Kidney (tissue), 14 donors: Measurements from ENCODE around the gene RERE. TPM values are rescaled to one million over a fixed set of nuclear protein-coding genes. Genes with fewer than 3 reads are reported as not detected.

Experiments
- DNase-seq, 5 donors: peaks; one replicate each; pipeline ENCODE4 v3.0.0-alpha.2; 2013 to 2020
- FAIRE-seq: peaks from 2 replicates; lab custom pipeline; 2012; peaks lifted over from hg19 to GRCh38; lab: Jason Lieb, UNC
- H3K27ac ChIP-seq, 2 donors: one replicate each; pipeline ENCODE4 v1.7.0; 2013; ENCODE audit warnings: low read depth in 2 of 2, low read length in 2 of 2, inconsistent platforms in 1 of 2
- H3K27me3 ChIP-seq: one replicate; pipeline ENCODE4 v1.7.1; 2013; ENCODE audit warnings: low read length, inconsistent platforms; ENCODE audit not compliant: control insufficient read depth, insufficient read depth
- H3K36me3 ChIP-seq, 3 donors: one replicate each; pipeline versions ENCODE4 v1.7.0 to v1.7.1; 2013; ENCODE audit warnings: low read length in 3 of 3, control low read depth in 1 of 3, inconsistent platforms in 1 of 3; ENCODE audit not compliant: insufficient read depth in 3 of 3, control insufficient read depth in 2 of 3
- H3K4me1 ChIP-seq, 3 donors: one replicate each; pipeline versions ENCODE4 v1.7.0 to v1.7.1; 2013; ENCODE audit warnings: low read length in 3 of 3, inconsistent platforms in 1 of 3, low read depth in 1 of 3; ENCODE audit not compliant: control insufficient read depth in 2 of 3, insufficient read depth in 2 of 3
- H3K4me3 ChIP-seq, 3 donors: one replicate each; pipeline versions ENCODE4 v1.7.0 to v1.8.1; 2013; ENCODE audit warnings: low read length in 3 of 3, control low read depth in 1 of 3, inconsistent platforms in 1 of 3
- H3K9ac ChIP-seq, 3 donors: one replicate each; pipeline versions ENCODE4 v1.7.0 to v1.7.1; 2013; ENCODE audit warnings: low read length in 3 of 3, control low read depth in 1 of 3, inconsistent platforms in 1 of 3
- H3K9me3 ChIP-seq, 3 donors: one replicate each; pipeline versions ENCODE4 v1.7.0 to v1.7.1; 2013; ENCODE audit warnings: low read length in 3 of 3, control low read depth in 1 of 3, inconsistent platforms in 1 of 3; ENCODE audit not compliant: control insufficient read depth in 2 of 3, insufficient read depth in 1 of 3
- CTCF ChIP-seq: IDR thresholded peaks from 3 replicates; pipeline ENCODE4 v1.5.1; 2012; ENCODE audit warnings: mild to moderate bottlenecking, moderate library complexity, borderline replicate concordance; ENCODE audit not compliant: insufficient read depth; ENCODE audit errors: extremely low read depth
- intact Hi-C: fragments of 100-400 bp; cut with DNase I; formaldehyde crosslinking; loops from one replicate; pipeline ENCODE4 v1.11.1; 2022
- polyA plus RNA-seq: library from polyadenylated mRNA; stranded (reverse); fragments of 350-450 nt; fragmentation: Illumina TruSeq; extraction: RNeasy Lipid Tissue Mini Kit (QIAGEN cat#74804); gene quantifications from one replicate; pipeline ENCODE4 v1.2.3, GENCODE V29; 2014; ENCODE audit warnings: low read depth, low replicate concordance; ENCODE audit not compliant: insufficient read depth
- total RNA-seq: library from RNA; stranded (reverse); fragmentation: NEBNext Ultra II Directional; extraction: Animal tissue kit (Norgen Biotek cat#: 25700); gene quantifications from one replicate; pipeline ENCODE4 v1.2.1, GENCODE V29; 2021
- donor health status: control.
- donor health status: control.
- donor health status: control.
- donor health status: control.
- donor health status: control.
- donor health status: DM: yes; HTN: yes; CAD: no.
- donor health status: Normal renal cell carcinoma (clear cell type).

Gene RERE
- total and polyA plus RNA-seq, 2 donors from 2014 or later: 37.2 to 176 TPM

- DNase-seq: no peak
- Histone ChIP-seq H3K4me3 (no peak overlapping the region), H3K9ac (no peak overlapping the region), H3K4me1 (peaks cover 0 to 14% (median 0%) of the 10 kb centered on the region in 3 donors), H3K27ac (no peak overlapping the region), H3K36me3 (peaks cover 2 to 11% (median 11%) of the 10 kb centered on the region in 3 donors), H3K27me3 (no peaks in the 10 kb centered on the region), H3K9me3 (no peaks in the 10 kb centered on the region)
- intact Hi-C loops: no loop called here
- no peak for TF ChIP-seq CTCF
- FAIRE-seq: no peak
Measured at GRCh38 chr1:8349473-8349865, 468.0 kb downstream of the RERE start.

GRCh38 chr1:8348777-8349472 lies 468.5 kb downstream of the RERE start:
- TF ChIP-seq CTCF: peak; percentile 91
- peaks cover 0 to 19% (median 0%) of the 10 kb centered on the region in 3 donors for H3K4me1 ChIP-seq
- DNase-seq (peak in 4 of 5 donors; percentile 81 to 87 (median 84)), FAIRE-seq (no peak)
- no peak overlapping the region for H3K9ac ChIP-seq
- no peak overlapping the region for H3K27ac ChIP-seq
- H3K36me3 ChIP-seq: peaks cover 0 to 8% (median 8%) of the 10 kb centered on the region in 3 donors
- intact Hi-C loops: no loop called here
- H3K4me3 ChIP-seq: no peak overlapping the region
- H3K9me3 ChIP-seq: no peaks in the 10 kb centered on the region
- H3K27me3 ChIP-seq: no peaks in the 10 kb centered on the region

- no peak for TF ChIP-seq CTCF
- H3K4me3 ChIP-seq: no peak overlapping the region
- H3K9me3 ChIP-seq: no peaks in the 10 kb centered on the region
- H3K36me3 ChIP-seq: peaks cover 0 to 3% (median 1%) of the 10 kb centered on the region in 3 donors
- DNase-seq (peak in 1 of 5 donors; percentile 55), FAIRE-seq (no peak)
- no peaks in the 10 kb centered on the region for H3K27me3 ChIP-seq
- no peak overlapping the region for H3K27ac ChIP-seq
- H3K4me1 ChIP-seq: peaks cover 0 to 20% (median 0%) of the 10 kb centered on the region in 3 donors
- H3K9ac ChIP-seq: no peak overlapping the region
- intact Hi-C loops: no loop called here
Measured at GRCh38 chr1:8348047-8348776, 469.2 kb downstream of the RERE start.
